WTC11 (cell line): ENCODE measurements around the gene IGF2BP1. TPM values are rescaled to one million over a fixed set of nuclear protein-coding genes. Genes with fewer than 3 reads are reported as not detected.
"Not testable (repeated sequence)": the region's sequence is repeated elsewhere in the genome, so short reads cannot be mapped to it uniquely, and the experiment has no call there.

Source experiments
- ATAC-seq: fragments of 200-7000 bp; cut with Tn5 transposase; 2 replicates; pipeline ENCODE4 v1.10.0; 2021; ENCODE audit warnings: mild to moderate bottlenecking, moderate library complexity
- CTCF ChIA-PET: fragments of 300-600 bp; sonication (Branson Sonifier 250); formaldehyde crosslinking; loops from one replicate; lab custom pipeline; 2021; ENCODE audit warnings: antibody characterized with exemption; lab: Charles Lee
- POLR2A ChIA-PET: fragments of 350-600 bp; sonication (Branson Sonifier 250); formaldehyde crosslinking; loops from one replicate; lab custom pipeline; 2021; ENCODE audit warnings: antibody characterized with exemption; lab: Charles Lee
- DNase-seq: peaks from one replicate; pipeline ENCODE4 v3.0.0; 2021; ENCODE audit warnings: low spot score
- H3K27ac Mint-ChIP-seq: 2 replicates; pipeline ENCODE4 v1.8.0; 2021; ENCODE audit warnings: mixed read lengths
- H3K27me3 Mint-ChIP-seq: 2 replicates; pipeline ENCODE4 v1.8.0; 2021; ENCODE audit warnings: low read depth, mild to moderate bottlenecking, moderate library complexity, mixed read lengths
- H3K36me3 Mint-ChIP-seq: 2 replicates; pipeline ENCODE4 v1.8.0; 2021; ENCODE audit warnings: mixed read lengths
- H3K4me1 Mint-ChIP-seq: 2 replicates; pipeline ENCODE4 v1.8.0; 2022; ENCODE audit warnings: mixed read lengths
- H3K4me3 Mint-ChIP-seq: 2 replicates; pipeline ENCODE4 v1.8.0; 2021; ENCODE audit warnings: mild to moderate bottlenecking, moderate library complexity, mixed read lengths
- H3K9me3 Mint-ChIP-seq: 2 replicates; pipeline ENCODE4 v1.8.0; 2021; ENCODE audit warnings: mixed read lengths
- AFF4 ChIP-seq: sonication (generic); formaldehyde crosslinking; IDR thresholded peaks from 2 replicates; pipeline ENCODE4 v1.8.1; 2023; ENCODE audit warnings: mild to moderate bottlenecking, missing genetic modification reagents, borderline replicate concordance
- ARID4B ChIP-seq: sonication (generic); formaldehyde crosslinking; IDR thresholded peaks from 2 replicates; pipeline ENCODE4 v1.8.0; 2023; ENCODE audit warnings: missing genetic modification reagents, mild to moderate bottlenecking, borderline replicate concordance
- ERG ChIP-seq: fragments of 250-450 bp; sonication (Bioruptor Pico); IDR thresholded peaks from 2 replicates; pipeline ENCODE4 v1.8.0; 2021; ENCODE audit warnings: mild to moderate bottlenecking
- ETV6 ChIP-seq: sonication (generic); formaldehyde crosslinking; IDR thresholded peaks from 2 replicates; pipeline ENCODE4 v1.8.1; 2022; ENCODE audit warnings: mild to moderate bottlenecking, missing genetic modification reagents
- KAT7 ChIP-seq: sonication (generic); formaldehyde crosslinking; IDR thresholded peaks from 2 replicates; pipeline ENCODE4 v1.8.1; 2023; ENCODE audit warnings: missing genetic modification reagents, mild to moderate bottlenecking, borderline replicate concordance
- SMAD3 ChIP-seq: sonication (generic); formaldehyde crosslinking; IDR thresholded peaks from 2 replicates; pipeline ENCODE4 v1.8.0; 2022; ENCODE audit warnings: missing genetic modification reagents, mild to moderate bottlenecking, borderline replicate concordance
- SMAD4 ChIP-seq: sonication (generic); formaldehyde crosslinking; IDR thresholded peaks from 2 replicates; pipeline ENCODE4 v1.8.0; 2022; ENCODE audit warnings: mild to moderate bottlenecking, missing genetic modification reagents
- ZBTB43 ChIP-seq: sonication (generic); formaldehyde crosslinking; IDR thresholded peaks from 2 replicates; pipeline ENCODE4 v1.8.1; 2023; ENCODE audit warnings: mild to moderate bottlenecking, missing genetic modification reagents
- ZNF121 ChIP-seq: sonication (generic); formaldehyde crosslinking; IDR thresholded peaks from 2 replicates; pipeline ENCODE4 v1.8.0; 2023; ENCODE audit warnings: missing genetic modification reagents
- ZNF281 ChIP-seq: sonication (generic); formaldehyde crosslinking; IDR thresholded peaks from 2 replicates; pipeline ENCODE4 v1.8.0; 2023; ENCODE audit warnings: mild to moderate bottlenecking, missing genetic modification reagents
- total RNA-seq: library from RNA; stranded (reverse); gene quantifications from 3 replicates; pipeline ENCODE4 v1.2.3, GENCODE V29; 2021

The IGF2BP1 gene
- total RNA-seq, 1 experiment from 2014 or later, result 392 TPM

- no peak for TF ChIP-seq SMAD3 (CRISPR knock-in tag)
These were observed 8.0 kb downstream of the IGF2BP1 start (continued) for GRCh38 chr17:49005140-49005539.

- POLR2A ChIA-PET, result not testable (repeated sequence)
- TF ChIP-seq ZNF121 (CRISPR knock-in tag), result peak; percentile 68; the same call in 1 of the 2 replicates
- TF ChIP-seq, all 79 proteins: peak for 1; not testable (repeated sequence) for 78
- H3K9me3 Mint-ChIP-seq, result not testable (repeated sequence)
These were observed 11.7 kb downstream of the IGF2BP1 start for GRCh38 chr17:49008908-49009307.

GRCh38 chr17:49012769-49013255 is 15.6 kb downstream of the IGF2BP1 start:
- CTCF ChIA-PET, result interaction anchor here (1.0 to 8.8 kb wide), 9 partner anchors 9 to 68 kb away, joined by 3 to 182 read pairs (median 3); partner anchors contain the start of genes IGF2BP1 and SNF8
- no peak for DNase-seq
- ATAC-seq, result no peak
- H3K27me3 Mint-ChIP-seq, result no peaks in the 10 kb centered on the region
- H3K4me3 Mint-ChIP-seq, result peak overlapping the region; percentile 73
- peak overlapping the region; percentile 96 for H3K27ac Mint-ChIP-seq
- TF ChIP-seq ARID4B (CRISPR knock-in tag) (no peak), KAT7 (CRISPR knock-in tag) (0 out of 2 replicates have a peak, but pooled peaks have one; percentile 5)
- TF ChIP-seq, all 79 proteins: peak for 1
- no peaks in the 10 kb centered on the region for H3K9me3 Mint-ChIP-seq
- peaks cover 66% of the 10 kb centered on the region for H3K4me1 Mint-ChIP-seq
- POLR2A ChIA-PET, result interaction anchor here (0.5 to 5.5 kb wide), 6 partner anchors 9 to 47 kb away, joined by 3 to 65 read pairs (median 6); partner anchors contain the start of gene IGF2BP1
- H3K36me3 Mint-ChIP-seq, result peaks cover 20% of the 10 kb centered on the region

More at GRCh38 chr17:49008908-49009307, 11.7 kb downstream of the IGF2BP1 start:
- peaks cover 72% of the 10 kb centered on the region for H3K4me1 Mint-ChIP-seq
- H3K4me3 Mint-ChIP-seq, H3K27me3 Mint-ChIP-seq, ATAC-seq, H3K27ac Mint-ChIP-seq, DNase-seq: not testable (repeated sequence)
- CTCF ChIA-PET, result interaction anchor here (0.7 kb wide), 1 partner anchor 24 kb away, joined by 3 read pairs; no protein-coding TSS in a partner anchor
- H3K36me3 Mint-ChIP-seq, result peaks cover 37% of the 10 kb centered on the region

- ChIA-PET POLR2A (interaction anchor here (0.5 to 5.5 kb wide), 10 partner anchors 8 to 246 kb away, joined by 3 to 65 read pairs (median 5); partner anchors contain the start of gene IGF2BP1), CTCF (interaction anchor here (1.0 to 8.8 kb wide), 18 partner anchors 8 to 121 kb away, joined by 3 to 182 read pairs (median 4); partner anchors contain the start of genes ATP5MC1, IGF2BP1 and SNF8)
- peaks cover 70% of the 10 kb centered on the region for H3K4me1 Mint-ChIP-seq
- ATAC-seq, result peak; percentile 69
- H3K36me3 Mint-ChIP-seq, result peaks cover 22% of the 10 kb centered on the region
- no peaks in the 10 kb centered on the region for H3K27me3 Mint-ChIP-seq
- peak overlapping the region; percentile 96 for H3K27ac Mint-ChIP-seq
- H3K9me3 Mint-ChIP-seq, result no peaks in the 10 kb centered on the region
- peak; percentile 85 for DNase-seq
- peak overlapping the region; percentile 73 for H3K4me3 Mint-ChIP-seq
- 0 out of 2 replicates have a peak, but pooled peaks have one; percentile 53 for TF ChIP-seq AFF4
- TF ChIP-seq ETV6, result peak; percentile 59
- 0 out of 2 replicates have a peak, but pooled peaks have one; percentile 10 for TF ChIP-seq ZBTB43
- no peak for TF ChIP-seq SMAD4 (CRISPR knock-in tag)
- 0 out of 2 replicates have a peak, but pooled peaks have one; percentile 2 for TF ChIP-seq KAT7 (CRISPR knock-in tag)
- TF ChIP-seq ZNF281 (CRISPR knock-in tag), result peak; percentile 49; the same call in 1 of the 2 replicates
- TF ChIP-seq ERG (CRISPR knock-in tag), result no peak
These were observed 16.4 kb downstream of the IGF2BP1 start for GRCh38 chr17:49013311-49014213.
